ENCODE data around the gene LY6G6C.

The LY6G6C gene

GRCh38 chr6:31691078-31691463 lies 30.5 kb downstream of the LY6G6C start:
- TF ChIP-seq EP300 (IDR thresholded peaks at IDR 0.05; ENCODE audit: borderline replicate concordance) (no peak), TAF1 (IDR thresholded peaks at IDR 0.05; ENCODE audit: low read depth) (no peak), CEBPB (IDR thresholded peaks at IDR 0.05) (no peak), TEAD4 (IDR thresholded peaks at IDR 0.05) (no peak), TCF12 (IDR thresholded peaks at IDR 0.05; ENCODE audit: low read depth) (no peak), ZBTB7A (IDR thresholded peaks at IDR 0.05; ENCODE audit: low read depth) (no peak), CREB1 (IDR thresholded peaks at IDR 0.05; ENCODE audit: low read depth) (no peak), NFIC (IDR thresholded peaks at IDR 0.05) (no peak), RAD21 (IDR thresholded peaks at IDR 0.05; ENCODE audit: low read depth) (no peak), YY1 (IDR thresholded peaks at IDR 0.05; ENCODE audit: low read depth) (no peak), MAX (IDR thresholded peaks at IDR 0.05) (no peak), FOXM1 (IDR thresholded peaks at IDR 0.05; ENCODE audit: borderline replicate concordance, low read depth) (no peak), EGR1 (IDR thresholded peaks at IDR 0.05) (no peak)
- TF ChIP-seq, protein P1, sequence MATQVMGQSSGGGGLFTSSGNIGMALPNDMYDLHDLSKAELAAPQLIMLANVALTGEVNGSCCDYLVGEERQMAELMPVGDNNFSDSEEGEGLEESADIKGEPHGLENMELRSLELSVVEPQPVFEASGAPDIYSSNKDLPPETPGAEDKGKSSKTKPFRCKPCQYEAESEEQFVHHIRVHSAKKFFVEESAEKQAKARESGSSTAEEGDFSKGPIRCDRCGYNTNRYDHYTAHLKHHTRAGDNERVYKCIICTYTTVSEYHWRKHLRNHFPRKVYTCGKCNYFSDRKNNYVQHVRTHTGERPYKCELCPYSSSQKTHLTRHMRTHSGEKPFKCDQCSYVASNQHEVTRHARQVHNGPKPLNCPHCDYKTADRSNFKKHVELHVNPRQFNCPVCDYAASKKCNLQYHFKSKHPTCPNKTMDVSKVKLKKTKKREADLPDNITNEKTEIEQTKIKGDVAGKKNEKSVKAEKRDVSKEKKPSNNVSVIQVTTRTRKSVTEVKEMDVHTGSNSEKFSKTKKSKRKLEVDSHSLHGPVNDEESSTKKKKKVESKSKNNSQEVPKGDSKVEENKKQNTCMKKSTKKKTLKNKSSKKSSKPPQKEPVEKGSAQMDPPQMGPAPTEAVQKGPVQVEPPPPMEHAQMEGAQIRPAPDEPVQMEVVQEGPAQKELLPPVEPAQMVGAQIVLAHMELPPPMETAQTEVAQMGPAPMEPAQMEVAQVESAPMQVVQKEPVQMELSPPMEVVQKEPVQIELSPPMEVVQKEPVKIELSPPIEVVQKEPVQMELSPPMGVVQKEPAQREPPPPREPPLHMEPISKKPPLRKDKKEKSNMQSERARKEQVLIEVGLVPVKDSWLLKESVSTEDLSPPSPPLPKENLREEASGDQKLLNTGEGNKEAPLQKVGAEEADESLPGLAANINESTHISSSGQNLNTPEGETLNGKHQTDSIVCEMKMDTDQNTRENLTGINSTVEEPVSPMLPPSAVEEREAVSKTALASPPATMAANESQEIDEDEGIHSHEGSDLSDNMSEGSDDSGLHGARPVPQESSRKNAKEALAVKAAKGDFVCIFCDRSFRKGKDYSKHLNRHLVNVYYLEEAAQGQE (IDR thresholded peaks at IDR 0.05; ENCODE audit: low read depth), result no peak
- TF ChIP-seq, protein P2, sequence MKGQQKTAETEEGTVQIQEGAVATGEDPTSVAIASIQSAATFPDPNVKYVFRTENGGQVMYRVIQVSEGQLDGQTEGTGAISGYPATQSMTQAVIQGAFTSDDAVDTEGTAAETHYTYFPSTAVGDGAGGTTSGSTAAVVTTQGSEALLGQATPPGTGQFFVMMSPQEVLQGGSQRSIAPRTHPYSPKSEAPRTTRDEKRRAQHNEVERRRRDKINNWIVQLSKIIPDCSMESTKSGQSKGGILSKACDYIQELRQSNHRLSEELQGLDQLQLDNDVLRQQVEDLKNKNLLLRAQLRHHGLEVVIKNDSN (IDR thresholded peaks at IDR 0.05), result no peak

DNA sequence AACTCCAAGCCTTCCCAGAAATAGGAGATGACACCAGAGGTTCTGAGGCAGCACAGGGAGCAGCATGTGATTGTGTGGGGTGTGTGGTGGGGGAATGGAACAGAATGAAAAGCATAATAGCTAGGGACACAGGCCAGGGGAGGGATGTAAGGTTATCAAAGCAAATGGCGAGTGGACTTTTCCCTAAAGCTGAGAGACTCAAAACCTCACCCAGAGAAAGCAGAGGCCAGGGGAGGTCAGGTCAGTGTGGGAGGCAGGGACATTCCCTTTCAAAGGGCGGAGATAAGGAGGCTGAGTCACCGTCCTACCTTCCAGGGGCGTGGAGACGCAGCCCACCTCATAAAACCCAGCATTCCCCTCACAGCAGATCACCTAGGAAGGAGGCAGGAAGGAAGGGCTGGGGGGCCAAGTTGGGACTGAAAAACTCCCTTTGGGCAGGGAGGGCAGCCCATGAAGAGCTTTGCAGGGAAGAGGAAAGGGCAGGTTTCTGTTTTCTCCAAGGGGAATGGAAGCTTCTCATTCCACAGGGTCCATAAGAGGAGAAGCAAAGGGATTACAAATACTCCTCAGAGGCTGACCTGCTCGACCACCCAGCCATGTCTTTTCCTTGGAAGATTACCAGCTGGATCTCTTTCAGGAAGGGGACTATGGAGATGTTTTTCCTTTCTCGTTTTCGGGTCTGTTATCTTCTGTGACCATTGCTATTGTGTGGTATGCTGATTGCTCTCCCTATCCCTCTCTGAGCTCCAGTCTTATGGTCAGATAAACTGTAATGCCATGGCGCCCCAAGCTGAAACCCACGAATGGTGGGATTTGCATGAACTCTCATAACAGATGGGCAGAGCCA lies 31.1 kb downstream of the LY6G6C start:
- TF ChIP-seq, protein P2 (IDR thresholded peaks at IDR 0.05), result no peak
- TF ChIP-seq TAF1 (IDR thresholded peaks at IDR 0.05; ENCODE audit: low read depth), result no peak
- no peak for TF ChIP-seq YY1 (IDR thresholded peaks at IDR 0.05; ENCODE audit: low read depth)
- TF ChIP-seq EP300 (IDR thresholded peaks at IDR 0.05; ENCODE audit: borderline replicate concordance), result no peak
- TF ChIP-seq TEAD4 (IDR thresholded peaks at IDR 0.05), result no peak
- no peak for TF ChIP-seq EGR1 (IDR thresholded peaks at IDR 0.05)

GRCh38 chr6:31689249-31690110 lies 32.1 kb downstream of the LY6G6C start:
- TF ChIP-seq YY1 (IDR thresholded peaks at IDR 0.05; ENCODE audit: low read depth) (no peak), TAF1 (IDR thresholded peaks at IDR 0.05; ENCODE audit: low read depth) (no peak), TCF12 (IDR thresholded peaks at IDR 0.05; ENCODE audit: low read depth) (no peak)
- TF ChIP-seq, protein P1 (IDR thresholded peaks at IDR 0.05; ENCODE audit: low read depth), result no peak

DNA sequence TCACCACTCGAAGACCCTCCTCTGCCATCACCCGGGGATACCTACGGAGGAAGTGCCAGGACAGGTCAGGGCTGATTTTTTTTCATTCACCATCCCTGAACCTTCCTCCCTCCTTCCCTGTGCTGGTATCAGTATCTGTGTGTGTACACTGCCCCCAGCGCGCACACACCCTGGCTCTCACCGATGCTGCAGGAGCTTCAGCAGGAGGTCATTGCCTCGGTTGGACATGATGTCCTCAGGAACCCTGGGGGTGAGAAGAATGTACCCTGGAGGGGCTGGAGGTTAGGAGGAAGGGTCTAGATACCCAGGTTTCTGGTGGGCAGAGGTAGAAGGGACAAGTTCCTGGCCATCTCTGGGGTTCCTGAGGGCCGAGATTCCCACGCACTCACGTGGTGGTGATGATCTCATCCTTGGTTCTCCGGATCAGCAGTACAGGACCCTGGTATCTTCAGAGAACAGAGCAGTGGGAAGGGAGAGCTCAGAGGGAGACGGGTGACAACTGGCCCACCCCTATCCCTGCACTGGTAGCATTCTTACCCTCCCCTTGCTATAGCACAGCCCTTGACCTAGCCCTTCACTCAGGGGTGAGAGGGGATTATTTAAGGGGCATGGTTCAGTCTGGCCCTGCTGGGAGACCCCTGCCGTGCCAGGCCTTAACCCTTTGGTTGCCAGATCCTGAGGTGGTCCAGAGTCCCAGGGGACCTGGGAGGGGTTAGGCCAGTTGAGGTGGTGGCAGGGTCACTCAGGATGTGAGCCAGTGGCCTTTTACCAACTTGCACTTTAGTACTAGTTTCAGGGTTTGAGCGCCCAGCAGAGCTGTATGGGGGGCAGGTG lies 33.5 kb downstream of the LY6G6C start:
- TF ChIP-seq CREB1 (IDR thresholded peaks at IDR 0.05; ENCODE audit: low read depth) (no peak), MAX (IDR thresholded peaks at IDR 0.05) (no peak), TEAD4 (IDR thresholded peaks at IDR 0.05) (no peak), YY1 (IDR thresholded peaks at IDR 0.05; ENCODE audit: low read depth) (no peak), TAF1 (IDR thresholded peaks at IDR 0.05; ENCODE audit: low read depth) (no peak)
- TF ChIP-seq, protein P2 (IDR thresholded peaks at IDR 0.05), result no peak

DNA sequence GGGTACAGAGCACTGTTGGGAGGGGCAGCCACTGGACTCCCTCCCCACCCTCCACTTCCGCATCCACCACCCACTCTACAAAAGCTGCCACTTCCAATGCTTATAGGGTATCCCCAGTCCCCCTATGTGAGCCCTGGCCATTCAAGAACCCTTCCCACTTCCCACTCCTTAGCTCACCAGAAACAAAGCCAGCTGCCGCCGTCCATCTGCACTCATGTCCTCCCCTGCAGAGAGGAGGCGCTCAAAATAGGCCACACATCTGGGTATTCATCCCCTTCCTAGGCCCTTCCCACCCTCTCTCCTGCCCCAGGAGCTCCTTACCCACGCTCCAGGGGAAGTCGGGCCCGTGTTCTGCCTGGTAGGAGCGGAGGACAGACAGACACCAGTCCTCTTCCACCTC lies 34.2 kb downstream of the LY6G6C start:
- TF ChIP-seq FOXM1 (IDR thresholded peaks at IDR 0.05; ENCODE audit: borderline replicate concordance, low read depth), result no peak
- no peak for TF ChIP-seq ZBTB7A (IDR thresholded peaks at IDR 0.05; ENCODE audit: low read depth)
- TF ChIP-seq MAX (IDR thresholded peaks at IDR 0.05), result no peak
- TF ChIP-seq, protein P1 (IDR thresholded peaks at IDR 0.05; ENCODE audit: low read depth), result no peak
- TF ChIP-seq EP300 (IDR thresholded peaks at IDR 0.05; ENCODE audit: borderline replicate concordance), result no peak
- no peak for TF ChIP-seq TCF12 (IDR thresholded peaks at IDR 0.05; ENCODE audit: low read depth)
- TF ChIP-seq NFIC (IDR thresholded peaks at IDR 0.05), result no peak
- TF ChIP-seq YY1 (IDR thresholded peaks at IDR 0.05; ENCODE audit: low read depth), result no peak
- TF ChIP-seq RAD21 (IDR thresholded peaks at IDR 0.05; ENCODE audit: low read depth), result no peak
